ENCODE results near the gene CASP10. TPM values are rescaled to one million over a fixed set of nuclear protein-coding genes. Genes with fewer than 3 reads are reported as not detected.

The CASP10 gene
- polyA plus RNA-seq, 1 of the 3 experiments (the other 2 are of a cell fraction) = 0.12 TPM

DNA sequence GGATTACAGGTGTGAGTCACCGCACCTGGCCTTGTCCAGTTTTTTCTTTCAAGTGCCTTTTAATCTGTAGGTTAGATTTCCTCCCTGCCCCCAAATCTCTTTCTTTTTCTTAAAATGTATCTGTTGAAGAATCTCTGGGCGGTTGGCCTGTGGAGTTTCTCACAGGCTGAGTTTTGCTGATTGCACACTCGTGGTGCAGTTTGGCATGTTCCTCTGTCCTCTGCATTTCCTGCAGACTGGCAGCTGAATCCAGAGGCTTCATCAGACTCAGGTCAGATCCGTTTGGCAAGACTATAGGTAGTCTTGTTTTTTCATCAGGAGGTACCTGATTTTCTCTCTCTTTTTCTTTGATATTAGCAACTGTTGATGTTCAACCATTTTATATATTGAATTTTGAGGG is 5.5 kb downstream of the CASP10 start:
- TF ChIP-seq TAF1 (IDR thresholded peaks at IDR 0.05; ENCODE audit: borderline replicate concordance, low read depth, low read length) (no peak), RFX5 (IDR thresholded peaks at IDR 0.05; ENCODE audit: low read length) (no peak), EZH2phosphoT487 (IDR thresholded peaks at IDR 0.05; ENCODE audit: borderline replicate concordance, low read depth) (no peak), SMC3 (IDR thresholded peaks at IDR 0.05; ENCODE audit: low read depth, low read length) (no peak), NRF1 (IDR thresholded peaks at IDR 0.05; ENCODE audit: low read depth, low read length) (no peak), TCF12 (IDR thresholded peaks at IDR 0.05) (no peak)
- TF ChIP-seq, protein P1, sequence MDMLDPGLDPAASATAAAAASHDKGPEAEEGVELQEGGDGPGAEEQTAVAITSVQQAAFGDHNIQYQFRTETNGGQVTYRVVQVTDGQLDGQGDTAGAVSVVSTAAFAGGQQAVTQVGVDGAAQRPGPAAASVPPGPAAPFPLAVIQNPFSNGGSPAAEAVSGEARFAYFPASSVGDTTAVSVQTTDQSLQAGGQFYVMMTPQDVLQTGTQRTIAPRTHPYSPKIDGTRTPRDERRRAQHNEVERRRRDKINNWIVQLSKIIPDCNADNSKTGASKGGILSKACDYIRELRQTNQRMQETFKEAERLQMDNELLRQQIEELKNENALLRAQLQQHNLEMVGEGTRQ (IDR thresholded peaks at IDR 0.05; ENCODE audit: borderline replicate concordance, low read depth, low read length) = no peak
- TF ChIP-seq, protein P2, sequence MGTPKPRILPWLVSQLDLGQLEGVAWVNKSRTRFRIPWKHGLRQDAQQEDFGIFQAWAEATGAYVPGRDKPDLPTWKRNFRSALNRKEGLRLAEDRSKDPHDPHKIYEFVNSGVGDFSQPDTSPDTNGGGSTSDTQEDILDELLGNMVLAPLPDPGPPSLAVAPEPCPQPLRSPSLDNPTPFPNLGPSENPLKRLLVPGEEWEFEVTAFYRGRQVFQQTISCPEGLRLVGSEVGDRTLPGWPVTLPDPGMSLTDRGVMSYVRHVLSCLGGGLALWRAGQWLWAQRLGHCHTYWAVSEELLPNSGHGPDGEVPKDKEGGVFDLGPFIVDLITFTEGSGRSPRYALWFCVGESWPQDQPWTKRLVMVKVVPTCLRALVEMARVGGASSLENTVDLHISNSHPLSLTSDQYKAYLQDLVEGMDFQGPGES (IDR thresholded peaks at IDR 0.05; ENCODE audit: low read depth, low read length) = no peak
- TF ChIP-seq, protein P3, sequence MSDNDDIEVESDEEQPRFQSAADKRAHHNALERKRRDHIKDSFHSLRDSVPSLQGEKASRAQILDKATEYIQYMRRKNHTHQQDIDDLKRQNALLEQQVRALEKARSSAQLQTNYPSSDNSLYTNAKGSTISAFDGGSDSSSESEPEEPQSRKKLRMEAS (IDR thresholded peaks at IDR 0.05; ENCODE audit: low read depth) = no peak
- no peak overlapping the region for H3K4me2 ChIP-seq
- H3K9ac ChIP-seq = no peak overlapping the region
- H4K20me1 ChIP-seq (ENCODE audit: insufficient read depth) = no peaks in the 10 kb centered on the region
- no peak overlapping the region; a peak in 1 of 4 replicates for H3K4me3 ChIP-seq (ENCODE audit: low read depth in 2 of 2, low read length in 1 of 2)
- no peaks in the 10 kb centered on the region for H3K27me3 ChIP-seq (ENCODE audit: insufficient read depth)
- H3K36me3 ChIP-seq (replicated peaks in 1 of 2; ENCODE audit: control insufficient read depth in 1 of 2, insufficient read depth in 2 of 2, low read length in 1 of 2) = no peaks in the 10 kb centered on the region
- DNase-seq = no peak
- no peaks in the 10 kb centered on the region for H3K9me2 ChIP-seq
- H3K4me1 ChIP-seq (ENCODE audit: control insufficient read depth in 1 of 2, insufficient read depth in 2 of 2, low read depth in 1 of 2, low read length in 1 of 2) = no peaks in the 10 kb centered on the region; a peak in 1 of 4 replicates
- CTCF ChIA-PET = interaction anchor here (1.9 kb wide), 1 partner anchor 11 kb away, joined by 5 read pairs; no protein-coding TSS in a partner anchor
- no peak overlapping the region; the same call in 1 of the 2 replicates for H2AFZ ChIP-seq (ENCODE audit: low read depth)
- H3K9me3 ChIP-seq = no peaks in the 10 kb centered on the region
- no peak overlapping the region for H3K27ac ChIP-seq (ENCODE audit: low read depth in 2 of 2, low read length in 1 of 2)
- no peaks in the 10 kb centered on the region for H3F3A ChIP-seq (replicated peaks; ENCODE audit: insufficient read depth)
- H3K79me2 ChIP-seq (ENCODE audit: insufficient read depth) = no peaks in the 10 kb centered on the region
- POLR2A ChIA-PET = no interaction called here
- 88% methylated on average over 4 of the region's 4 CpGs for WGBS (ENCODE audit: low lambda C conversion rate)

DNA sequence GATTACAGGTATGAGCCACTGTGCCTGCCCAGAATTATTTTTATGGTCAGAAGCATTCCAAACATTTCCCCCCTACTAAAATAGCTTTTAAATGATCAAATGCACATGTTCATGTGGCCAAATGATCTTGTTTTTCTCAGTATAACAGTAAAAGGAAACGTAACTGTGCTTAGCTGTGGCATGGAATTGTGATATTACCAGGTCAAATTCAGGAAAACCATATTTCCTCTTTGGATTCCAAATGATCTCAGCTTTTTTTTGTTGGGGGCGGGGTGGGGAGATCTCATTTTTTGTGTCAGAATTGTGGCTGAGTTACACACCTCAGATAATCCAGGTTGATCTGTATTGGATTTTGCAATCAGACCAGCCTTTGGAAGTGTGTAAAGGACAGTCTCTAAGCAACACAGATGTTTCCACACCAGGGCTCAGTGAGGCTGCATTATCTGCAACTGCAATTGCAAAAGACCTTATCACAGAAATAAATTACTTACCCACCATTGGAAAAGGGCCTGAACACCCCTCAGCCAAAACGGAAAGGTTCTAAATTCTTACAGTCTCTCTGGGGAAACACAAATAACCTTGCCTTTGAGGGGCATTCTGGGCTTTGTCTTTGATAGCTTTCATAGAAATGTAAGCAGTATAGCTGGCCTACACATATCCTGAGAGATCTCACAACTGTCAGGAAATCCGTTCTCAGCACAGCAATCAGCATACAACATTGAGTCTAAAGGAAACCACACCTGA is 8.4 kb downstream of the CASP10 start:
- no peak overlapping the region for H3K4me3 ChIP-seq (ENCODE audit: low read depth in 2 of 2, low read length in 1 of 2)
- ChIA-PET POLR2A (no interaction called here), CTCF (interaction anchor here (0.8 kb wide), 1 partner anchor 290 kb away, joined by 3 read pairs; no protein-coding TSS in a partner anchor)
- H3K27me3 ChIP-seq (ENCODE audit: insufficient read depth) = no peaks in the 10 kb centered on the region
- no peak overlapping the region; the same call in 1 of the 2 replicates for H2AFZ ChIP-seq (ENCODE audit: low read depth)
- no peak overlapping the region for H3K4me2 ChIP-seq
- H3K9me3 ChIP-seq = no peaks in the 10 kb centered on the region
- no peak overlapping the region for H3K9ac ChIP-seq
- H3K79me2 ChIP-seq (ENCODE audit: insufficient read depth) = no peaks in the 10 kb centered on the region
- no peaks in the 10 kb centered on the region for H3K36me3 ChIP-seq (replicated peaks in 1 of 2; ENCODE audit: control insufficient read depth in 1 of 2, insufficient read depth in 2 of 2, low read length in 1 of 2)
- H3K9me2 ChIP-seq = no peaks in the 10 kb centered on the region
- WGBS (ENCODE audit: low lambda C conversion rate) = 63% methylated on average over 4 of the region's 4 CpGs
- H4K20me1 ChIP-seq (ENCODE audit: insufficient read depth) = no peaks in the 10 kb centered on the region
- peak overlapping the region in 1 of 2 experiments; percentile 18; a peak in 1 of 4 replicates for H3K27ac ChIP-seq (ENCODE audit: low read depth in 2 of 2, low read length in 1 of 2)
- DNase-seq = no peak
- no peaks in the 10 kb centered on the region for H3F3A ChIP-seq (replicated peaks; ENCODE audit: insufficient read depth)
- H3K4me1 ChIP-seq (ENCODE audit: control insufficient read depth in 1 of 2, insufficient read depth in 2 of 2, low read depth in 1 of 2, low read length in 1 of 2) = no peaks in the 10 kb centered on the region; a peak in 1 of 4 replicates
- TF ChIP-seq POLR2AphosphoS5 (IDR thresholded peaks at IDR 0.05; ENCODE audit: low read depth, low read length) (no peak), FOXM1 (IDR thresholded peaks at IDR 0.05; ENCODE audit: low read depth) (no peak), MXI1 (IDR thresholded peaks at IDR 0.05; ENCODE audit: low read depth, low read length) (no peak), CHD2 (IDR thresholded peaks at IDR 0.05; ENCODE audit: low read length, partially characterized antibody) (no peak), YY1 (IDR thresholded peaks at IDR 0.05; ENCODE audit: low read depth) (no peak)
- TF ChIP-seq, protein P1 (IDR thresholded peaks at IDR 0.05; ENCODE audit: borderline replicate concordance, low read depth, low read length) = no peak
- TF ChIP-seq, protein P4, sequence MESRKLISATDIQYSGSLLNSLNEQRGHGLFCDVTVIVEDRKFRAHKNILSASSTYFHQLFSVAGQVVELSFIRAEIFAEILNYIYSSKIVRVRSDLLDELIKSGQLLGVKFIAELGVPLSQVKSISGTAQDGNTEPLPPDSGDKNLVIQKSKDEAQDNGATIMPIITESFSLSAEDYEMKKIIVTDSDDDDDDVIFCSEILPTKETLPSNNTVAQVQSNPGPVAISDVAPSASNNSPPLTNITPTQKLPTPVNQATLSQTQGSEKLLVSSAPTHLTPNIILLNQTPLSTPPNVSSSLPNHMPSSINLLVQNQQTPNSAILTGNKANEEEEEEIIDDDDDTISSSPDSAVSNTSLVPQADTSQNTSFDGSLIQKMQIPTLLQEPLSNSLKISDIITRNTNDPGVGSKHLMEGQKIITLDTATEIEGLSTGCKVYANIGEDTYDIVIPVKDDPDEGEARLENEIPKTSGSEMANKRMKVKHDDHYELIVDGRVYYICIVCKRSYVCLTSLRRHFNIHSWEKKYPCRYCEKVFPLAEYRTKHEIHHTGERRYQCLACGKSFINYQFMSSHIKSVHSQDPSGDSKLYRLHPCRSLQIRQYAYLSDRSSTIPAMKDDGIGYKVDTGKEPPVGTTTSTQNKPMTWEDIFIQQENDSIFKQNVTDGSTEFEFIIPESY (IDR thresholded peaks at IDR 0.05; ENCODE audit: borderline replicate concordance, low read depth) = no peak
- TF ChIP-seq, protein P5, sequence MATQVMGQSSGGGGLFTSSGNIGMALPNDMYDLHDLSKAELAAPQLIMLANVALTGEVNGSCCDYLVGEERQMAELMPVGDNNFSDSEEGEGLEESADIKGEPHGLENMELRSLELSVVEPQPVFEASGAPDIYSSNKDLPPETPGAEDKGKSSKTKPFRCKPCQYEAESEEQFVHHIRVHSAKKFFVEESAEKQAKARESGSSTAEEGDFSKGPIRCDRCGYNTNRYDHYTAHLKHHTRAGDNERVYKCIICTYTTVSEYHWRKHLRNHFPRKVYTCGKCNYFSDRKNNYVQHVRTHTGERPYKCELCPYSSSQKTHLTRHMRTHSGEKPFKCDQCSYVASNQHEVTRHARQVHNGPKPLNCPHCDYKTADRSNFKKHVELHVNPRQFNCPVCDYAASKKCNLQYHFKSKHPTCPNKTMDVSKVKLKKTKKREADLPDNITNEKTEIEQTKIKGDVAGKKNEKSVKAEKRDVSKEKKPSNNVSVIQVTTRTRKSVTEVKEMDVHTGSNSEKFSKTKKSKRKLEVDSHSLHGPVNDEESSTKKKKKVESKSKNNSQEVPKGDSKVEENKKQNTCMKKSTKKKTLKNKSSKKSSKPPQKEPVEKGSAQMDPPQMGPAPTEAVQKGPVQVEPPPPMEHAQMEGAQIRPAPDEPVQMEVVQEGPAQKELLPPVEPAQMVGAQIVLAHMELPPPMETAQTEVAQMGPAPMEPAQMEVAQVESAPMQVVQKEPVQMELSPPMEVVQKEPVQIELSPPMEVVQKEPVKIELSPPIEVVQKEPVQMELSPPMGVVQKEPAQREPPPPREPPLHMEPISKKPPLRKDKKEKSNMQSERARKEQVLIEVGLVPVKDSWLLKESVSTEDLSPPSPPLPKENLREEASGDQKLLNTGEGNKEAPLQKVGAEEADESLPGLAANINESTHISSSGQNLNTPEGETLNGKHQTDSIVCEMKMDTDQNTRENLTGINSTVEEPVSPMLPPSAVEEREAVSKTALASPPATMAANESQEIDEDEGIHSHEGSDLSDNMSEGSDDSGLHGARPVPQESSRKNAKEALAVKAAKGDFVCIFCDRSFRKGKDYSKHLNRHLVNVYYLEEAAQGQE (IDR thresholded peaks at IDR 0.05; ENCODE audit: low read depth, low read length) = no peak
- TF ChIP-seq, protein P3 (IDR thresholded peaks at IDR 0.05; ENCODE audit: low read depth) = no peak

Measured in SK-N-SH (cell line).